ENCODE data around the gene ECD.

Gene ECD

DNA sequence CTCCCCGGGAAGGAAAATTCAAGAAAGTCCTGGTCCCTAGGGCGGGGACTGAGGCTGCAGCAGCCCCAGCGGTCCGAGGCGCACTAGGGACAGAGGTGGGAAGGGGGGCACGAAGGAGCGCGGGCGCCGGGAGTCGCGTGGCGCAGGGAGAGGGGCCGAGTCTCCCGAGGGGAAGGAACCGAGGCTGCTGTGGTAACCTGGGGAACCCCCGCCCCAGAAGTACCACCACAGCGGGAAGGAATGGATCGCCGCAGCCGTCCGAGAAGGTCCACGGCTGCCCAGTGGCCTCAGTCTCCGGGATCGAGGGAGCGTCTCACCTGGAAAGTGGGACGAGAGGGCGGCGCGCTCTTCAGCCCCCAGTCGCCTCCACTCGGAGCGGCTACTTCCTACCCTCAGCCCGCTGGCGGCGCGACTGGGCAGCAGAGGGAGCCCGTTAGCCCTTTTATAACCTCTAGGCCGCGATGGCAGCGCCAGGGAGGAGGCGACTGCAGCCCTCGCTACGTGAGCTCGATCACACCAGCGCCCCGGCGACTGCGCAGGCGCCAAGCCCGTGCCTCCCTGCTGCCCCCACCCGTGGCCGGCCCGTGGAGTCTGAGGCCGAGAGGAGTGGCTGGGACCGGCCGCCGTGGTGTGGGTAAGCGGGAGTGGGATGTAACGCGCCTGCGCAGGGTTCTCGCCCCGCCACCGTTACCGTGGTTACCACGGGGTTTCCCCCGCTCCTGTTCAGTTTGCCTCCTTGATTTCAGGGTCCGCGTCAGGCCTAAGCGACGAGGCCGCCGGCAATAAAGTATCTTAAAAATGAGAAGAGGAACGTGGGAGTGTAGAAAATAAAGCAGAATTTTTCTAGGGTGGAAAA, 71.1 kb downstream of the ECD start, which contains the start of gene P4HA1:
TSS of gene P4HA1 (minus strand) at position 418 of the 856 bp plus-strand sequence. CDS start 21,983 bp downstream, outside the sequence.
- peak within 1 kb of the TSS; percentile 83 for H3K4me3 ChIP-seq
- no peak for DNase-seq (ENCODE audit: low read depth, low spot score)
- no peaks in the 10 kb centered on the region for H3K9me3 ChIP-seq (ENCODE audit: low read depth, low read length)
- TF ChIP-seq EZH2 (IDR thresholded peaks at IDR 0.05) (no peak), POLR2AphosphoS5 (IDR thresholded peaks at IDR 0.05; ENCODE audit: borderline replicate concordance, low read depth, low read length) (peak; percentile 83)
- no peaks in the 10 kb centered on the region for H3K36me3 ChIP-seq (ENCODE audit: insufficient read depth, low read length)
- peak within 1 kb of the TSS; percentile 73 for H3K9ac ChIP-seq (ENCODE audit: insufficient read length)
- H3K27ac ChIP-seq: peak within 1 kb of the TSS; percentile 83

DNA sequence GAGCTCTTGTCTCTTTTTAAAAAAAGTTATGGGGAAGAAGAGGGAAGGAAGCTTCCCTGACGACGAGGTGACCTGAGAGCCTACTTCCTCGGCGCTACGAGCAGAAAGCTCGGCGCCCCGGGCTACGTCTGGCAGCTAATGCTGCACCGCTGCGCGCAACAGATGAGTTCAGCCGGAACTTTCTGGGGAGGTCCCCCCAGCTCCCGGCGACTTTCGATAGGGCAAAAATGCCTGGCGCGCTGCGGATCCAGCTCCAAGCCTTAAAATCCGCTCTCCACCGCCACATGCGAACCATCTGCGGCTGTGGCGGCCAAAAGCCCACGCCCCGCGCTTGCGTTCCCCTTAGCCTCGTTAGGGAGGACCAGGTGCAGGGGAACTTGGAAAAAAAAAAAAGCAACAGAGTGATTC, 71.8 kb downstream of the ECD start:
- TF ChIP-seq POLR2AphosphoS5 (IDR thresholded peaks at IDR 0.05; ENCODE audit: borderline replicate concordance, low read depth, low read length): no peak
- TF ChIP-seq EZH2 (IDR thresholded peaks at IDR 0.05): no peak
- TF ChIP-seq FOXP2 (optimal IDR thresholded peaks at IDR 0.05; ENCODE audit: control extremely low read depth, extremely low read length, insufficient read depth): no peak

GRCh38 chr10:73095481-73096021, 72.3 kb downstream of the ECD start:
- TF ChIP-seq FOXP2 (optimal IDR thresholded peaks at IDR 0.05; ENCODE audit: control extremely low read depth, extremely low read length, insufficient read depth): no peak
- no peak for TF ChIP-seq POLR2AphosphoS5 (IDR thresholded peaks at IDR 0.05; ENCODE audit: borderline replicate concordance, low read depth, low read length)
- no peak for TF ChIP-seq EZH2 (IDR thresholded peaks at IDR 0.05)
- no peaks in the 10 kb centered on the region for H3K9me3 ChIP-seq (ENCODE audit: low read depth, low read length)
- H3K4me3 ChIP-seq: peak overlapping the region; percentile 83
- H3K27ac ChIP-seq: peak overlapping the region; percentile 83
- H3K9ac ChIP-seq (ENCODE audit: insufficient read length): peak overlapping the region; percentile 73
- DNase-seq (ENCODE audit: low read depth, low spot score): no peak
- H3K36me3 ChIP-seq (ENCODE audit: insufficient read depth, low read length): no peaks in the 10 kb centered on the region

More for the DNA sequence above, 71.8 kb downstream of the ECD start:
- DNase-seq (ENCODE audit: low read depth, low spot score): no peak
- peak overlapping the region; percentile 73 for H3K9ac ChIP-seq (ENCODE audit: insufficient read length)
- H3K4me3 ChIP-seq: peak overlapping the region; percentile 83
- peak overlapping the region; percentile 83 for H3K27ac ChIP-seq
- no peaks in the 10 kb centered on the region for H3K9me3 ChIP-seq (ENCODE audit: low read depth, low read length)
- no peaks in the 10 kb centered on the region for H3K36me3 ChIP-seq (ENCODE audit: insufficient read depth, low read length)

DNA sequence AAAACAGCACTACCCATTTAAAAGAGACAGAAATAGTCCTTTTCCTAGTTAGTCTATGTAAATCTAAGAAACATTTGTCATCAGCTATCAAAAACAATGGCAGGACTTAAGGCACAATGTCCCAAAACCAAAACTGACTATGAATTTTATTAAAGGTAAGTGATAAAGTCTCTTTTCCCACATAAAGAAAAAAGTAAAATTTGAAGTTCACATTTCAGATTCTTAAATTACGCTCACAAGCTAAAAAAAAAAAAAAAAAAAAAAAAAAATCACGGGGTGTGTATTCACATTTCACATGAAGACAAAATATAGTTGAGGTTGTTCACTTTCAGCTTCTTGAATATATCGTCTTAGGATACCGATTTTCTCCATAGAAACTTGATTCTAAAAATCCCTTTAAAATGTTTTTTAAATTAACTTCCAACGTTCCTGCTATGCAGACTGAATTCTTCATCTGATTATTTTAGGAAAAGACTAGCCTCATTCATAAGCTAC, 72.8 kb downstream of the ECD start:
- Histone ChIP-seq H3K27ac (peak overlapping the region; percentile 83), H3K36me3 (ENCODE audit: insufficient read depth, low read length) (no peaks in the 10 kb centered on the region), H3K9me3 (ENCODE audit: low read depth, low read length) (no peaks in the 10 kb centered on the region), H3K4me3 (peak overlapping the region; percentile 83), H3K9ac (ENCODE audit: insufficient read length) (peak overlapping the region; percentile 73)
- TF ChIP-seq FOXP2 (optimal IDR thresholded peaks at IDR 0.05; ENCODE audit: control extremely low read depth, extremely low read length, insufficient read depth): no peak
- no peak for TF ChIP-seq POLR2AphosphoS5 (IDR thresholded peaks at IDR 0.05; ENCODE audit: borderline replicate concordance, low read depth, low read length)
- no peak for TF ChIP-seq EZH2 (IDR thresholded peaks at IDR 0.05)
- no peak for DNase-seq (ENCODE audit: low read depth, low spot score)

- H3K36me3 ChIP-seq (ENCODE audit: insufficient read depth, low read length): no peaks in the 10 kb centered on the region
- DNase-seq (ENCODE audit: low read depth, low spot score): no peak
- TF ChIP-seq POLR2AphosphoS5 (IDR thresholded peaks at IDR 0.05; ENCODE audit: borderline replicate concordance, low read depth, low read length) (no peak), FOXP2 (optimal IDR thresholded peaks at IDR 0.05; ENCODE audit: control extremely low read depth, extremely low read length, insufficient read depth) (no peak), EZH2 (IDR thresholded peaks at IDR 0.05) (no peak)
- peak overlapping the region; percentile 73 for H3K9ac ChIP-seq (ENCODE audit: insufficient read length)
- H3K9me3 ChIP-seq (ENCODE audit: low read depth, low read length): no peaks in the 10 kb centered on the region
- H3K4me3 ChIP-seq: peak overlapping the region; percentile 83
- H3K27ac ChIP-seq: 0 out of 2 replicates have a peak overlapping the region, but pooled peaks have one; percentile 25
Observed at GRCh38 chr10:73093922-73094850, 73.6 kb downstream of the ECD start.

DNA sequence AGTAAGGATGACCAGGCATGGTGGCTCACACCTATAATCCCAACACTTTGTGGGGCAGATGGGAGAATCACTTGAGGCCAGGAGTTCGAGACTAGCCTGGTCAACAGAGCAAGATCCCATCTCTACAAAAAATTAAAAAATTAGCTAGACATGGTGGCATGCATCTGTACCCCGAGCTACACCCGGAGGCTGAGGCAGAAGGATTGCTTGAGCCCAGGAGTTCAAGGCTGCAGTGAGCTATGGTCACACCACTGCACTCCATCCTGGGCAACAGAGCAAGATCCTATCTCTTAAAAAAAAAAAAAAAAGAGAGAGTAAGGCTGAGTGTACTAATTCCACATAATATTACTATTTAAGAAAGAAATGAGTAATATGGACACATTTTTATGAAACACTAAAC, 75.0 kb downstream of the ECD start:
- no peak overlapping the region for H3K9ac ChIP-seq (ENCODE audit: insufficient read length)
- no peak overlapping the region for H3K27ac ChIP-seq
- no peaks in the 10 kb centered on the region for H3K36me3 ChIP-seq (ENCODE audit: insufficient read depth, low read length)
- no peak for DNase-seq (ENCODE audit: low read depth, low spot score)
- H3K4me3 ChIP-seq: no peak overlapping the region
- TF ChIP-seq POLR2AphosphoS5 (IDR thresholded peaks at IDR 0.05; ENCODE audit: borderline replicate concordance, low read depth, low read length): no peak
- no peak for TF ChIP-seq EZH2 (IDR thresholded peaks at IDR 0.05)
- no peak for TF ChIP-seq FOXP2 (optimal IDR thresholded peaks at IDR 0.05; ENCODE audit: control extremely low read depth, extremely low read length, insufficient read depth)
- no peaks in the 10 kb centered on the region for H3K9me3 ChIP-seq (ENCODE audit: low read depth, low read length)

- Histone ChIP-seq H3K4me3 (no peak overlapping the region), H3K27ac (no peak overlapping the region), H3K9me3 (ENCODE audit: low read depth, low read length) (no peaks in the 10 kb centered on the region), H3K36me3 (ENCODE audit: insufficient read depth, low read length) (no peaks in the 10 kb centered on the region), H3K9ac (ENCODE audit: insufficient read length) (no peak overlapping the region)
- no peak for TF ChIP-seq FOXP2 (optimal IDR thresholded peaks at IDR 0.05; ENCODE audit: control extremely low read depth, extremely low read length, insufficient read depth)
- no peak for TF ChIP-seq EZH2 (IDR thresholded peaks at IDR 0.05)
- TF ChIP-seq POLR2AphosphoS5 (IDR thresholded peaks at IDR 0.05; ENCODE audit: borderline replicate concordance, low read depth, low read length): no peak
- DNase-seq (ENCODE audit: low read depth, low spot score): no peak
Observed at GRCh38 chr10:73088304-73088703, 79.5 kb downstream of the ECD start.

All from SK-N-MC (cell line).